GM19463 (cell line): ENCODE data around the gene HOXC12.

Source experiments
- ATAC-seq: cut with Tn5 transposase; IDR thresholded peaks from one replicate; pipeline ENCODE4 v1.9.1; 2021; ENCODE audit warnings: mild to moderate bottlenecking, moderate library complexity; ENCODE audit not compliant: unreplicated experiment

Gene HOXC12

GRCh38 chr12:53954694-53955035 lies at the start of gene HOXC12:
HOXC12 (plus strand) TSS chr12:53954903; CDS start chr12:53954930, 27 bp downstream.
- no peak for ATAC-seq

GRCh38 chr12:53907103-53907502 lies 47.6 kb upstream of the HOXC12 start:
- no peak for ATAC-seq

GRCh38 chr12:53916788-53917655 lies 37.7 kb upstream of the HOXC12 start:
- ATAC-seq, result no peak

GRCh38 chr12:53924521-53925405 lies 29.9 kb upstream of the HOXC12 start:
- no peak for ATAC-seq

GRCh38 chr12:53927220-53928029 lies 27.3 kb upstream of the HOXC12 start:
- no peak for ATAC-seq

GRCh38 chr12:53928054-53928835 lies 26.5 kb upstream of the HOXC12 start:
- no peak for ATAC-seq

GRCh38 chr12:53929527-53929926 lies 25.2 kb upstream of the HOXC12 start:
- ATAC-seq, result no peak

GRCh38 chr12:53930591-53931255 lies 24.0 kb upstream of the HOXC12 start:
- ATAC-seq, result no peak

GRCh38 chr12:53931844-53932581 lies 22.7 kb upstream of the HOXC12 start:
- ATAC-seq, result no peak

GRCh38 chr12:53932915-53933314 lies 21.8 kb upstream of the HOXC12 start:
- ATAC-seq, result no peak

- ATAC-seq, result no peak
Observed at GRCh38 chr12:53935383-53936341, 19.0 kb upstream of the HOXC12 start.

GRCh38 chr12:53937099-53937498 lies 17.6 kb upstream of the HOXC12 start:
- no peak for ATAC-seq

- ATAC-seq, result no peak
Observed at GRCh38 chr12:53937596-53938325, 16.9 kb upstream of the HOXC12 start.

- ATAC-seq, result no peak
Observed at GRCh38 chr12:53938326-53939140, 16.2 kb upstream of the HOXC12 start, which contains the start of gene HOXC13. HOXC13 (plus strand) TSS chr12:53938831; CDS start chr12:53938907, 76 bp downstream.

- ATAC-seq, result no peak
Observed at GRCh38 chr12:53939141-53940108, 15.3 kb upstream of the HOXC12 start.
